OCI-LY3 (cell line): ENCODE results near the gene FSHR.

Source experiments
- H2AFZ ChIP-seq: fragments of 200-600, 300-600 bp; shearing (Covaris generic); 2 replicates; pipeline ENCODE4 v1.6.0; 2014; ENCODE audit warnings: antibody characterized with exemption, low read depth, low read length
- H3K27ac ChIP-seq: fragments of 200-600, 300-600 bp; sonication (generic); 2 replicates; pipeline ENCODE4 v1.5.1; 2014; ENCODE audit warnings: mild to moderate bottlenecking, low read length, moderate library complexity, mixed read lengths
- H3K27me3 ChIP-seq: fragments of 200-600, 300-600 bp; sonication (generic); 2 replicates; pipeline ENCODE4 v1.6.1; 2014; ENCODE audit warnings: low read depth, low read length, mixed read lengths
- H3K36me3 ChIP-seq: fragments of 200-600, 300-600 bp; sonication (generic); replicated peaks from 2 replicates; pipeline ENCODE3; 2014; ENCODE audit warnings: low read depth, low read length, mixed read lengths
- H3K4me1 ChIP-seq: fragments of 300-600, 200-600 bp; sonication (generic); 2 replicates; pipeline ENCODE4 v1.6.1; 2014; ENCODE audit warnings: low read length, mixed read lengths
- H3K4me2 ChIP-seq: fragments of 200-600, 300-600 bp; sonication (generic); 2 replicates; pipeline ENCODE4 v1.6.1; 2014; ENCODE audit warnings: low read length, mixed read lengths
- H3K4me3 ChIP-seq: fragments of 300-600, 200-600 bp; sonication (generic); 2 replicates; pipeline ENCODE4 v1.5.1; 2014; ENCODE audit warnings: antibody characterized with exemption, mild to moderate bottlenecking, low read length, moderate library complexity
- H3K79me2 ChIP-seq: fragments of 300-600, 200-600 bp; shearing (Covaris generic); 2 replicates; pipeline ENCODE4 v1.6.1; 2014; ENCODE audit warnings: mild to moderate bottlenecking, low read length, mixed read lengths
- H3K9ac ChIP-seq: fragments of 300-600, 200-600 bp; shearing (Covaris generic); 2 replicates; pipeline ENCODE4 v1.6.0; 2014; ENCODE audit warnings: mild to moderate bottlenecking, low read length, moderate library complexity
- H3K9me3 ChIP-seq: fragments of 200-600, 300-600 bp; shearing (Covaris generic); 2 replicates; pipeline ENCODE4 v1.6.1; 2014; ENCODE audit warnings: low read length, mixed read lengths; ENCODE audit not compliant: insufficient read depth
- H4K20me1 ChIP-seq: fragments of 200-600, 300-600 bp; sonication (generic); 2 replicates; pipeline ENCODE4 v1.6.1; 2016; ENCODE audit warnings: low read length, mixed read lengths; ENCODE audit not compliant: insufficient read depth
- CTCF ChIP-seq: fragments of 200-600, 300-600 bp; sonication (generic); IDR thresholded peaks from 2 replicates; pipeline ENCODE4 v1.5.1; 2014; ENCODE audit warnings: antibody characterized with exemption, low read length, low read depth
- EZH2phosphoT487 ChIP-seq: fragments of 200-600 bp; shearing (Covaris generic); IDR thresholded peaks from 2 replicates; pipeline ENCODE4 v1.6.1; 2018; ENCODE audit warnings: antibody characterized with exemption, mixed run types, low read depth

FSHR gene

GRCh38 chr2:49110571-49110970, 43.7 kb downstream of the FSHR start:
- Histone ChIP-seq H2AFZ (no peak overlapping the region), H3K9ac (no peak overlapping the region), H3K9me3 (no peaks in the 10 kb centered on the region), H3K4me3 (no peak overlapping the region), H3K4me1 (peaks cover under 1% of the 10 kb centered on the region), H4K20me1 (no peaks in the 10 kb centered on the region), H3K27me3 (no peaks in the 10 kb centered on the region), H3K36me3 (no peaks in the 10 kb centered on the region), H3K79me2 (no peaks in the 10 kb centered on the region), H3K27ac (no peak overlapping the region), H3K4me2 (no peak overlapping the region)
- TF ChIP-seq CTCF = no peak
- no peak for TF ChIP-seq EZH2phosphoT487

DNA sequence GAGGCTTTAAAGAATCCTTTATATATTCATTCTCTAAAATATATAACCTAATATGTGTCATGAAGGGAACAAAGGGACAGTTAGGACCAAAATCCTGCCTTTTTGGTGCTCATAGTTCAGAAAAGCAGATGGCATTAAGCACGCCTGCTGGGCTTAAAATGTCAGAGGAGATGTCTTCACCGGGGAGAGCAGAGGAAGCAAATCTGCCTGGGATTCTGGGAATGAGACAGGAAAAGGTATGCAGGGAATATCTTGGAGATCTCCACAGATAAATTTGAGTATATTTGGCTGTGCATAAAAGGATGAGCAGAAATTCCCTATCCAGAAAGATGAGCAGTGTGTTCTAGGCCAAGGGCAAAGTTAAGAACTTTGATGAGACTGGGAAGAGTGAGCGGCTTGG, 45.5 kb downstream of the FSHR start:
- no peak overlapping the region for H3K4me2 ChIP-seq
- H3K27me3 ChIP-seq = no peaks in the 10 kb centered on the region
- no peak overlapping the region for H3K27ac ChIP-seq
- TF ChIP-seq CTCF (no peak), EZH2phosphoT487 (no peak)
- H3K36me3 ChIP-seq = no peaks in the 10 kb centered on the region
- no peaks in the 10 kb centered on the region for H3K9me3 ChIP-seq
- no peaks in the 10 kb centered on the region for H4K20me1 ChIP-seq
- H3K79me2 ChIP-seq = no peaks in the 10 kb centered on the region
- no peak overlapping the region for H3K4me3 ChIP-seq
- H3K9ac ChIP-seq = no peak overlapping the region
- H2AFZ ChIP-seq = no peak overlapping the region
- H3K4me1 ChIP-seq = no peaks in the 10 kb centered on the region

DNA sequence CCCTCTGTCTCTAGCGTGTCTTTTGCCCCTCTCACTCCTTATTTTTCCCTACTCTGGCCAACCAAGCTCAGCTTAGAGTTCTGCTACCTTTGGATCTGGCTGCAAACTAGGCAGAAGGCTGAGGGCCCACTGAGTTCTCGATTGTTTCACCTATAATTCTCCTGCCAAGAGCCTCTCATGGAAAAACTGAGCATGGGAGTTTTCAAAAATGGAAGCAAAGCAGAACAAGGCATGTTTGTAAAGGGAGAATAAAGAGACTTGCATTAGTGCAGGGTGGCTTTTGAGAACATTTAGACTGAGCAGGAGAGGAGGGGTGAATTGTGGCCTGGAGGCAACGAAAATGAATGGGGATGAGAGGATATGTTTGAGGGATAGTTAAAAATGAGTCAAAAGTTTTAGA, 45.9 kb downstream of the FSHR start:
- TF ChIP-seq EZH2phosphoT487 (no peak), CTCF (no peak)
- no peak overlapping the region for H3K9ac ChIP-seq
- no peak overlapping the region for H3K27ac ChIP-seq
- H3K9me3 ChIP-seq = no peaks in the 10 kb centered on the region
- H3K36me3 ChIP-seq = no peaks in the 10 kb centered on the region
- H4K20me1 ChIP-seq = no peaks in the 10 kb centered on the region
- no peaks in the 10 kb centered on the region for H3K4me1 ChIP-seq
- no peak overlapping the region for H3K4me3 ChIP-seq
- H2AFZ ChIP-seq = no peak overlapping the region
- H3K27me3 ChIP-seq = no peaks in the 10 kb centered on the region
- H3K79me2 ChIP-seq = no peaks in the 10 kb centered on the region
- H3K4me2 ChIP-seq = no peak overlapping the region

DNA sequence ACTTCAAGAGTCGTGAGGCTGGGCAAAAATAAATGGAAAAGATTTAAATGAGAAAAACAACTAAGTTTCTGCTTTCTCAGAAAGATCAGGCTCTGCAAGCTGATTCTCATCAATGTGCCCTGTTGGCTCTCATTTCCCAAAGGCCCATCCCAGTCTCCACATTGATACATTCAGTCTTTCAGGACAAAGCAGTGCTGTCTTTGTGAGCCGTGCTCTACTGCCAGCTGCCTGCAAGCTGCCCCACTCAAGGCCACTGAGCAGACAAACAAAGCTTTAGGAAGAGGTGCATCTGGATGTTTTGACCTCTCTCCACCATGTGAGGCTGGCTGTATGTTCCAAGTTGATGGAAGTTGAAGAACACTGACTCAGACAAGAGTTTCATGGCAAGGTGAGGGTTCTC, 48.8 kb downstream of the FSHR start:
- Histone ChIP-seq H3K9me3 (no peaks in the 10 kb centered on the region), H3K4me1 (no peaks in the 10 kb centered on the region), H4K20me1 (no peaks in the 10 kb centered on the region), H3K27me3 (no peaks in the 10 kb centered on the region), H3K27ac (no peak overlapping the region), H2AFZ (no peak overlapping the region), H3K4me3 (no peak overlapping the region), H3K79me2 (no peaks in the 10 kb centered on the region), H3K4me2 (no peak overlapping the region), H3K36me3 (no peaks in the 10 kb centered on the region), H3K9ac (no peak overlapping the region)
- TF ChIP-seq EZH2phosphoT487 = no peak
- TF ChIP-seq CTCF = no peak
